CD4-positive, CD25-positive, alpha-beta regulatory T cell (primary cell): ENCODE results near the gene OPHN1. TPM values are rescaled to one million over a fixed set of nuclear protein-coding genes. Genes with fewer than 3 reads are reported as not detected.

Source experiments
- ATAC-seq, 2 donors: fragments of 150-1000 bp; cut with Tn5 transposase; one replicate each; pipeline ENCODE4 v1.10.0; 2021; ENCODE audit warnings: low read depth in 2 of 2, moderate number of reproducible peaks in 2 of 2, moderate library complexity in 1 of 2
- DNase-seq, 3 donors: peaks; one replicate each; pipeline versions ENCODE4 v3.0.0 to v3.0.0-alpha.2; 2012 to 2022; ENCODE audit warnings: mixed read lengths in 1 of 3
- H3K27ac ChIP-seq: one replicate; pipeline ENCODE4 v1.7.0; 2013; ENCODE audit warnings: mild to moderate bottlenecking, low read length; ENCODE audit not compliant: insufficient read depth, poor library complexity, severe bottlenecking
- H3K27me3 ChIP-seq: one replicate; pipeline ENCODE4 v1.7.0; 2013; ENCODE audit warnings: low read length; ENCODE audit not compliant: control insufficient read depth, insufficient read depth
- H3K36me3 ChIP-seq: one replicate; pipeline ENCODE4 v1.7.0; 2013; ENCODE audit warnings: mild to moderate bottlenecking, low read length, moderate library complexity; ENCODE audit not compliant: control insufficient read depth, insufficient read depth
- H3K4me1 ChIP-seq: 2 replicates; pipeline ENCODE4 v1.7.0; 2013; ENCODE audit warnings: mild to moderate bottlenecking, low read length; ENCODE audit not compliant: insufficient read depth, control insufficient read depth, poor library complexity, severe bottlenecking
- H3K4me3 ChIP-seq: one replicate; pipeline ENCODE4 v1.7.0; 2013; ENCODE audit warnings: low read depth, mild to moderate bottlenecking, low read length, moderate library complexity
- H3K9me3 ChIP-seq, 2 experiments: 1 replicate in 1 of 2; 2 replicates in 1 of 2; pipeline ENCODE4 v1.7.0; 2013; ENCODE audit warnings: low read length in 2 of 2, mild to moderate bottlenecking in 1 of 2, moderate library complexity in 1 of 2; ENCODE audit not compliant: control insufficient read depth in 2 of 2
- H3K27ac Mint-ChIP-seq, 3 donors: one replicate each; pipeline ENCODE4 v1.8.0; 2020 to 2022; ENCODE audit warnings: mild to moderate bottlenecking in 3 of 3, mixed read lengths in 3 of 3, moderate library complexity in 2 of 3
- H3K27me3 Mint-ChIP-seq: one replicate; pipeline ENCODE4 v1.8.0; 2022; ENCODE audit warnings: mild to moderate bottlenecking, mixed read lengths
- H3K36me3 Mint-ChIP-seq: one replicate; pipeline ENCODE4 v1.8.0; 2020; ENCODE audit warnings: mixed read lengths
- H3K4me1 Mint-ChIP-seq, 4 donors: one replicate each; pipeline ENCODE4 v1.8.0; 2020 to 2022; ENCODE audit warnings: mixed read lengths in 4 of 4, mild to moderate bottlenecking in 1 of 4
- H3K4me3 Mint-ChIP-seq, 4 donors: one replicate each; pipeline ENCODE4 v1.8.0; 2020 to 2022; ENCODE audit warnings: mild to moderate bottlenecking in 4 of 4, mixed read lengths in 4 of 4, moderate library complexity in 3 of 4
- H3K9me3 Mint-ChIP-seq, 7 donors: one replicate each; pipeline ENCODE4 v1.8.0; 2020 to 2022; ENCODE audit warnings: mixed read lengths in 7 of 7, mild to moderate bottlenecking in 3 of 7, moderate library complexity in 2 of 7
- polyA plus RNA-seq, 4 donors: library from polyadenylated mRNA; unstranded; fragments of 300-500 nt; fragmentation: Illumina TruSeq; gene quantifications; one replicate each; pipeline ENCODE4 v1.2.3, GENCODE V29; 2021
- total RNA-seq: library from RNA; stranded (reverse); gene quantifications from one replicate; pipeline ENCODE4 v1.2.3, GENCODE V29; 2022

Gene OPHN1
- total and polyA plus RNA-seq, 5 donors from 2014 or later = 0.15 TPM; not detected in 4

DNA sequence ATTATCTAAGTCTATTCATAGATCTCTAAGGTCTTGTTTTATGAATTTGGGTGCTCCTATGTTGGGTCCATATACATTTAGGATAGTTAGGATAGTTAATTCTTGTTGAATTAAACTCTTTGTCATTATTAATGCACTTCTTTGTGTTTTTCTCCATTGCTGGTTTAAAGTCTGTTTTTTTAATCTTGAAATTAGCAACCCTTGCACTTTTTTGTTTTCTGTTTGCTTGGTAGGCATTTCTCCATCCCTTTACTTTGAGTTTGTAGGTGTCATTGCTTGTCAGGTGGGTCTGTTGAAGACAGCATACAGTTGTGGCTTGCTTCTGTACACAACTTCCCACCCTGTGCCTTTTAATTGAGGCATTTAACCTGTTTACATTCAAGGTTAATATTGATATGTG is 434.8 kb downstream of the OPHN1 start:
- Mint-ChIP-seq H3K4me1 (no peaks in the 10 kb centered on the region), H3K27me3 (no peaks in the 10 kb centered on the region), H3K9me3 (peaks cover 0 to 25% (median 3%) of the 10 kb centered on the region in 7 donors), H3K36me3 (no peaks in the 10 kb centered on the region), H3K27ac (no peak overlapping the region), H3K4me3 (no peak overlapping the region)
- Histone ChIP-seq H3K27me3 (no peaks in the 10 kb centered on the region), H3K4me3 (no peak overlapping the region), H3K4me1 (no peaks in the 10 kb centered on the region), H3K9me3 (peaks cover 0 to 3% of the 10 kb centered on the region in 2 experiments), H3K36me3 (no peaks in the 10 kb centered on the region), H3K27ac (no peak overlapping the region)
- DNase-seq (no peak), ATAC-seq (no peak)

Other genes with a start within 250 kb of the OPHN1 start
- 19.1 TPM for gene YIPF6, start 65.6 kb upstream of the OPHN1 start, total RNA-seq
- gene YIPF6, start 65.6 kb upstream of the OPHN1 start, polyA plus RNA-seq = 10 to 100 TPM; 21.2 to 23.0 (median 21.5) TPM
- gene STARD8, start 214.2 kb upstream of the OPHN1 start, total RNA-seq = 0.57 TPM
- gene STARD8, start 214.2 kb upstream of the OPHN1 start, polyA plus RNA-seq = under 1 TPM in 1 of 4 donors, not detected in 3; 0.21 TPM